Ovary (tissue), 3 donors: Measurements from ENCODE around the gene GORASP1.

Experiments used
- CTCF ChIP-seq, 3 donors: fragments of 450-650 bp in 2 of 3; fragments of 200-600 bp in 1 of 3; IDR thresholded peaks; one replicate each; pipeline versions ENCODE4 v1.5.1 to v1.8.0; 2016 to 2022; ENCODE audit warnings: antibody characterized with exemption in 3 of 3, mild to moderate bottlenecking in 1 of 3
- POLR2A ChIP-seq: fragments of 450-650 bp; IDR thresholded peaks from one replicate; pipeline ENCODE4 v1.6.1; 2017; ENCODE audit warnings: antibody characterized with exemption, mild to moderate bottlenecking, moderate library complexity
- donor health status: DM: no; HTN: no; CAD: no.

GRCh38 chr3:39127908-39128304, 20.5 kb upstream of the GORASP1 start:
- TF ChIP-seq CTCF (IDR thresholded peaks at IDR 0.05) = no peak
- TF ChIP-seq POLR2A = no peak
